ENCODE results near the gene CCBE1.
"Not testable (repeated sequence)": the region's sequence is repeated elsewhere in the genome, so short reads cannot be mapped to it uniquely, and the experiment has no call there.

DNA sequence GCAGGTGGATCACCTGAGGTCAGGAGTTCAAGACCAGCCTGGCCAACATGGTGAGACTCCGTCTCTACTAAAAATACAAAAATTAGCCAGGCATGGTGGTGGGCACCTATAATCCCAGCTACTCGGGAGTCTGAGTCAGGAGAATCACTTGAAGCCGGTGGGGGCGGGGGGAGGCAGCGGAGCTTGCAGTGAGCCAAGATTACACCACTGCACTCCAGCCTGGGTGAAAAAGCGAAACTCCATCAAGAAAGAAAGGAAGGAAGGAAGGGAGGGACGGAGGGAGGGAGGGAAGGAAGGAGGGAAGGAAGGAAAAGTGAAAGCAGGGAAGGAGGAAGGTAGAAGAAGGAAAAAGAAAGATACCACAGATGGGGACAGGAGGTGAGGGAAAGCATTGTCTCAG lies 40.1 kb upstream of the CCBE1 start:
- TF ChIP-seq EP300, POLR2A, POLR2AphosphoS5 (IDR thresholded peaks at IDR 0.05): not testable (repeated sequence)
- TF ChIP-seq, protein P1, sequence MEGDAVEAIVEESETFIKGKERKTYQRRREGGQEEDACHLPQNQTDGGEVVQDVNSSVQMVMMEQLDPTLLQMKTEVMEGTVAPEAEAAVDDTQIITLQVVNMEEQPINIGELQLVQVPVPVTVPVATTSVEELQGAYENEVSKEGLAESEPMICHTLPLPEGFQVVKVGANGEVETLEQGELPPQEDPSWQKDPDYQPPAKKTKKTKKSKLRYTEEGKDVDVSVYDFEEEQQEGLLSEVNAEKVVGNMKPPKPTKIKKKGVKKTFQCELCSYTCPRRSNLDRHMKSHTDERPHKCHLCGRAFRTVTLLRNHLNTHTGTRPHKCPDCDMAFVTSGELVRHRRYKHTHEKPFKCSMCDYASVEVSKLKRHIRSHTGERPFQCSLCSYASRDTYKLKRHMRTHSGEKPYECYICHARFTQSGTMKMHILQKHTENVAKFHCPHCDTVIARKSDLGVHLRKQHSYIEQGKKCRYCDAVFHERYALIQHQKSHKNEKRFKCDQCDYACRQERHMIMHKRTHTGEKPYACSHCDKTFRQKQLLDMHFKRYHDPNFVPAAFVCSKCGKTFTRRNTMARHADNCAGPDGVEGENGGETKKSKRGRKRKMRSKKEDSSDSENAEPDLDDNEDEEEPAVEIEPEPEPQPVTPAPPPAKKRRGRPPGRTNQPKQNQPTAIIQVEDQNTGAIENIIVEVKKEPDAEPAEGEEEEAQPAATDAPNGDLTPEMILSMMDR (IDR thresholded peaks at IDR 0.05) = not testable (repeated sequence)
